Measurements from ENCODE around the gene ST6GAL1. TPM values are rescaled to one million over a fixed set of nuclear protein-coding genes. Genes with fewer than 3 reads are reported as not detected.

Gene ST6GAL1
- total and polyA plus RNA-seq, 2 donors: 19.9 to 27.1 TPM

DNA sequence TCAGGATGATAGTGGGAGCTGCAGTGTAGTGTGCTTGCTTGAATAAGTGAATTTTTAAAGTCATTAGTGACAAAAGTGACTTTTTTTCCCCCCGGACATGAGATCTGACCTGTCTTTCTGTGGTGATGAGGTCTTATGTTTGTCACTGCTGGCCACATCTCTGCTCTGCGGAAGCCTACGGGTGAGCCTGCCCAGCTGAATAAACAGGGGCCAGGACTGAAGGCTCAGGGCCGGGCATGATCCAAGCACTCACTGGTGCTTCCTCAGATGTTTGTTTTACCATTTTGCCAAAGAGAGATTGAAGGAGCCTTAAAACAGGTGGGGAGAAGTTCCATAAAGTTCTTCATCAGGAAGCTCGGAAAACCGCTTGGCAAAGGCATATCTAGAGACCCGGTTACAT lies 174.0 kb downstream of the ST6GAL1 start:
- no peak overlapping the region for H3K27ac ChIP-seq (ENCODE audit: low read depth)
- DNase-seq (ENCODE audit: extremely low spot score): no peak
- 94% methylated on average over 7 of the region's 7 CpGs for WGBS
- peaks cover 2% of the 10 kb centered on the region for H3K4me1 ChIP-seq (ENCODE audit: insufficient read depth)
- no peak overlapping the region for H3K4me3 ChIP-seq (ENCODE audit: low read depth, low read length)
- H3K36me3 ChIP-seq (ENCODE audit: insufficient read depth): no peaks in the 10 kb centered on the region

DNA sequence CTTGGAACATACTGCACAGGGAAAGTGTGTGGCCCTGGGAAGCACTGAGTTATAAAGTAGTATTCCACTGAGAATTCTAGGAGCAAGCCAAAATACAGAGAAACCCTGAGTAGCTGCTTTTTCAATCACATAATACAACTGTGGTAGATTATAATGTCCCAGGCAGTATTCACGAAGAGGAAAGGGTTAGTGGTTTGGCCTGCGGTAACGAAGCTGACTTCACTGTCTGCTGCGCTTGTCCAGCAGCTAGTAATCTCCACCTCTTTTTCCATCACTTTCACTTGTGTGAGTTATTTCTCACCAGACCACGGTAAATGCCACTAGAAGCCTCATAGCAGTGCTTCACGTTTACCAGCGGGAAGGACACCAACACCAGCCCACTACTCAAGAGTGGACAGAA lies 174.6 kb downstream of the ST6GAL1 start:
- 76% methylated on average over 7 of the region's 7 CpGs for WGBS
- peaks cover 2% of the 10 kb centered on the region for H3K4me1 ChIP-seq (ENCODE audit: insufficient read depth)
- no peak overlapping the region for H3K4me3 ChIP-seq (ENCODE audit: low read depth, low read length)
- no peaks in the 10 kb centered on the region for H3K36me3 ChIP-seq (ENCODE audit: insufficient read depth)
- DNase-seq (ENCODE audit: extremely low spot score): no peak
- no peak overlapping the region for H3K27ac ChIP-seq (ENCODE audit: low read depth)

DNA sequence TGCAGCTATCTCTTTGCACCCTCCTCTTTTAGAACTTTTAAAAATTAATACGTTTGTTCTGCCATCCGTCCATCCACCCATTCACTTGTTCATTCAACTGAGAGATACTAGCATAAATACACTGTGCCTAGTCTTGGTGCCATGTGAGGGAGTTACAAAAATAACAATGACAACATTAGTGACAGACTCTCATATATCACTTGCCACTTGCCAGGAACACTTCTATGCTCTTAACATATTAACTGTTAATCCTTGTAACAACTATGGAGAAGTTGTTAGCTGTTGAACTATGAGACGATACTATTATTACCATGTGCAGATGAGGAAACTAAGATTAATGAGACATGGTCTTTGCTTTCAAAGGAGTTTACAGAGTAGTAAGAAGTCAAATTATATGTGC lies 175.4 kb downstream of the ST6GAL1 start:
- H3K4me1 ChIP-seq (ENCODE audit: insufficient read depth): peaks cover 2% of the 10 kb centered on the region
- no peak overlapping the region for H3K27ac ChIP-seq (ENCODE audit: low read depth)
- H3K36me3 ChIP-seq (ENCODE audit: insufficient read depth): no peaks in the 10 kb centered on the region
- WGBS: 93% methylated on average over 3 of the region's 3 CpGs
- no peak for DNase-seq (ENCODE audit: extremely low spot score)
- no peak overlapping the region for H3K4me3 ChIP-seq (ENCODE audit: low read depth, low read length)

DNA sequence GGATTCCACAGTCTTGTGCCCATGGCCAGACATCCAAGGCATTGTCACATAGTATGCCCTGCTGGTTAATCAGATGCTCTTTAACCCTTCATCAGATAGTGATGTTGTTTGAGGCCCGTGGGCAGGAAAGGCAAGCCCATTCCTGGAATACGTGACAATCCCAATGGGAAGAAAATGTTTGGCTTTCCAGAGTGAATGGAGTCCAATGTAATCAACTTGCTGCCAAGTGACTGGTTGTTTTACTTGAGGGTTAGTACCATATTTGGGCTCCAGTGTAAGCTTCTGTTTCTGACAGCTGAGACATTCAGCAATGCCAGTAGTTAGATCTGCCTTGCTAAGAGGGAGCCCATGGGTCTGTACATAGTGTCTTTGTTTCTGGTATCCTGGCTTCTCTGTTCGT lies 177.7 kb downstream of the ST6GAL1 start:
- H3K4me1 ChIP-seq (ENCODE audit: insufficient read depth): no peaks in the 10 kb centered on the region

DNA sequence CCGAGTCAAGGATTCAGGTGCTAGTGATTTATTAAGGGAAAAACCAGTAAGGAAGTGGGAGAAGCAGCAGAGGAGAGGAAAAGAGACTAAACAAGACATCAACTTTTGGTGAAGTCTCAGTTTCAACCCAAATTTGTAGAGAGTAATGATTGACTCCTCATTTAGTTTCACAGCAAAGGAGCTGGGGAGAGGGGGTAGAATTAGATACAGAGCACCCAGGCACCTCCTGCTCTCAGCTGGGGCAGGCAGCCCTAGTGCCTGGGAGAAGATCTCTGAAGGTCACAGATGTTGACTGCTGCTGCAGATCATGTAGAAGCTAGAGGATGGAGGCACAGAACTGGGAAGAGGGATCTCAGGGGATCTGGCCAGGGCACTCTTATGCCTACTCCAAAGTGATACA lies 179.8 kb downstream of the ST6GAL1 start:
- DNase-seq (ENCODE audit: extremely low spot score): no peak
- Histone ChIP-seq H3K4me1 (ENCODE audit: insufficient read depth) (no peaks in the 10 kb centered on the region), H3K36me3 (ENCODE audit: insufficient read depth) (no peaks in the 10 kb centered on the region), H3K27ac (ENCODE audit: low read depth) (no peak overlapping the region), H3K4me3 (ENCODE audit: low read depth, low read length) (no peak overlapping the region)
- 85% methylated on average over 1 of the region's 1 CpG for WGBS

More for the DNA sequence above, 177.7 kb downstream of the ST6GAL1 start:
- Histone ChIP-seq H3K36me3 (ENCODE audit: insufficient read depth) (no peaks in the 10 kb centered on the region), H3K27ac (ENCODE audit: low read depth) (no peak overlapping the region), H3K4me3 (ENCODE audit: low read depth, low read length) (no peak overlapping the region)
- WGBS: 89% methylated on average over 3 of the region's 3 CpGs
- no peak for DNase-seq (ENCODE audit: extremely low spot score)

DNA sequence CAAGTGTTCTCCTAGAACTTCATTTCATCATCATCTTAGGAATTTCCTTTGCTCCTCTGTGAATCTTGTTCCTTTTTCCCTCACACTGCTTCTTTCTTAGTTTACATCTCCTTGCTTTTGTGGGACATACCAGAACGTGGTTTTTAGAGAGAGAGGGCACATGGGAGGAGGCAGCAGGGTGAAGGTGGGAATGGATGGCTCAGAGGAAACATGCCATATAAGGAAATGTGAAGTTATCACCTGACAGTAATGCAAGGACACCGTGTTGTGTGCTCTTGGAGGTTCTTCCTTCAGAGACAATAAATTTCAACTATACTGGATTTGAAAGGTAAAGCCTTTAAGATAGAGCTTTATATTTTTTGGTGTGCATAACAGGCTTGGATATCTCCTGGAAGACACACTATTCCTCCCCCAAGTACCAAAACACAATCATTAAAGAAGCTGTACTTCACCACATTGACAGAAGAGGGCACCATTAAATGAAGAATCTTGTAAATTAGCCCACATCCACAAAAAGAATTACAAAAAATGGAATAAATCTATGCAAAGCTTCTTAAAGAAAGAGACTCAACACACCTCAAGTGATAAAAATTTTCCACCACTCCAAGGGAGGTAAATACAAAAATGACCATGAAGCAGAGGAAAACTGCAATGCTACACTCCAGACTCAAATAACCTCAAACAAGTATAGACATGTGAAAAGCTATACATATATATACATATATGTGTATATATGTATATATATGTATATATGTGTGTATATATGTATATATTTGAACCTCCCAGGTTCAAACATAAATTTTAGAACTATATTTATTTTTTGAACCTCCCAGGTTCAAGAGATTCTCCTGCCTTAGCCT lies 182.8 kb downstream of the ST6GAL1 start:
- WGBS: 43% methylated on average over 2 of the region's 2 CpGs
- DNase-seq (ENCODE audit: extremely low spot score): no peak
- Histone ChIP-seq H3K4me1 (ENCODE audit: insufficient read depth) (no peaks in the 10 kb centered on the region), H3K27ac (ENCODE audit: low read depth) (no peak overlapping the region), H3K4me3 (ENCODE audit: low read depth, low read length) (no peak overlapping the region), H3K36me3 (ENCODE audit: insufficient read depth) (no peaks in the 10 kb centered on the region)

DNA sequence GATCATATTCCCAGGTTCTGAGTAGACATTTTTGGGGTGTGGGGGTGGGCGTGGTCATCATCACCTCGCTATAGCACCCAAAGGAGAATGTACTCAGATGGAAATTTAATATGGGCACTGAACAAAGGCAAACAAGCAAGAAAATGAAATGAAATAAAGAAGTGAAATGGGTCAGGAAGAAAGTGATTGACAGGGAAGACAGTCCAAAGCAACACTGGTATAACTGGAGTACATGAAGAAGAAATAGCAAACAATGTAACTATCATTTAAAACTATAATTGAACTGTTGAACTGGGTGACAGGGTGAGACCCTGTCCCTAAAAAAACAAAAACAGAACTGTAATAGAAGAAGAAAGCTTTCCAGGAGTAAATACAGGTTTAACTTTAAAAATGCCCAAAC lies 184.2 kb downstream of the ST6GAL1 start:
- H3K36me3 ChIP-seq (ENCODE audit: insufficient read depth): no peaks in the 10 kb centered on the region
- no peak overlapping the region for H3K4me3 ChIP-seq (ENCODE audit: low read depth, low read length)
- DNase-seq (ENCODE audit: extremely low spot score): no peak
- no peaks in the 10 kb centered on the region for H3K4me1 ChIP-seq (ENCODE audit: insufficient read depth)
- 97% methylated on average over 2 of the region's 2 CpGs for WGBS
- no peak overlapping the region for H3K27ac ChIP-seq (ENCODE audit: low read depth)

DNA sequence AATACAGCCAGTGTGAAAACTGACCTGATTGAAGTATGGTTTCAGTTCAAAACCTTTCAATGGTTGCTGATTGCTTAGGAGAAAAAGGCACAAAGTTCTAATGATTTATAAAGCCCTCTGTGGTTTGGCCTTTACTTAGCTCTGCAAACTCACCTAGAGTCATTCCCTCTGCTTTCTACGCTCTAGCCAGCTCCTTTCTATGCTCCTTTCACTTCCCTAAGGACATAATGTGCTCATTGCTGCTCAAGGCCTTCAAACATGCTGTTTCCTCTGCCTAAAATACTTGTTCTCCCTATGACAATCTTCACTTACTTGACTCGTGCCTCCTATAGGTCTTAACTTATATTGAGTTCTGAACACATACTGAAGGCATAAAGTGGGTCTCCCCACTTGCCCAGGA lies 190.0 kb downstream of the ST6GAL1 start:
- no peaks in the 10 kb centered on the region for H3K36me3 ChIP-seq (ENCODE audit: insufficient read depth)
- no peak overlapping the region for H3K27ac ChIP-seq (ENCODE audit: low read depth)
- H3K4me3 ChIP-seq (ENCODE audit: low read depth, low read length): no peak overlapping the region
- WGBS: 90% methylated on average over 2 of the region's 2 CpGs
- no peak for DNase-seq (ENCODE audit: extremely low spot score)
- no peaks in the 10 kb centered on the region for H3K4me1 ChIP-seq (ENCODE audit: insufficient read depth)

DNA sequence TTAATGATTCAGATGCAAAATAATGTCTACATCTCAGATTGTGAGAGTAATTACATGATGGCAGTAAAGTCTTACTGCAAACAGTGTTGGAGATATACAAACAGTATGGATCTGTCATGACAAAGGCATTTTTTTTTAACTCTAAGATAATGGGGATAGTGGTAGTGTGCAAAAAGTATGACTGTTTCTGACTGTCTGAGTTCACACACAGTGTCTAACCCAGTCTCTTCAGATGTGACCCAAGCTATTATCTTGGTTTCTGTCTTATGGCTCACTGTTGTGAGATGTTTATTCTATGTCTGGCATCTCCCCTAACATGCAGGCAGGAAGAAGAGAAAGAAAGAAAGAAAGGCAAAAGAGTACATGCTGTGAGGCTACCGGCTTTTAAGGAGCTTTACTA lies 191.9 kb downstream of the ST6GAL1 start:
- Histone ChIP-seq H3K36me3 (ENCODE audit: insufficient read depth) (no peaks in the 10 kb centered on the region), H3K27ac (ENCODE audit: low read depth) (no peak overlapping the region), H3K4me1 (ENCODE audit: insufficient read depth) (no peaks in the 10 kb centered on the region), H3K4me3 (ENCODE audit: low read depth, low read length) (no peak overlapping the region)
- WGBS: 87% methylated on average over 1 of the region's 1 CpG
- DNase-seq (ENCODE audit: extremely low spot score): no peak

DNA sequence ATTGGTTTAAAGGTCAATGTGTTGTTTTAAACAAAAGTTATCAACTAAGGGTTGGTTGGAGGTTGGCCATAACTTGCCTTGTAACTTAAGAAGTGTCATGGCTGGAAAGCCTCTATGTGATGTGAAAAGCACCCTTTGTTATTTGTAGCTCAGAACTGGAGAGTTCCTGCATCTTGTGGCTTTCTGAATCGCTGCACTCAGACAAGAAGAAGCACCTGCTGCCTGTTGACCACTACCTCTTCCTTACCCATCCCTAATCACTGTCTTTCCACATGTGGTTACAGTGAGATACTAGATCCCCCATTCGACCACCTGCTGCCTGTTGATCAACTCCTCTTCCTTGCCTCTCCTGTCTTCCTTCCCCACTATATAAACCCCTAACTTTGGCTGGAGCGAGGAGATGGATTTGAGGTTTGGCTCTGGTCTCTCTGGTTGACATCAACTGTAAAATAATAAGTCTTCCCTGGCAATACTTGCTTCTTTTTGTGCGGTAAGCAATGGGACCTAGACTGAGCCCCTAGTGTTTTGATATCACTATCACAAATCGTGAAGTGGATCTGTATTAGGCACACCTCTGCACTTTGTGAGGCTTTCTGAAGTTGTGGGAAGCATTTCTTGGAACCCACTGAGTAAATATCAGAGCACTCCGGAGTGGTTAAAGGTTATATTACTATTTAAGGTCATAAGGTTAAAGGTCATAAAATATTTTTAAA lies 195.1 kb downstream of the ST6GAL1 start:
- Histone ChIP-seq H3K4me1 (ENCODE audit: insufficient read depth) (no peaks in the 10 kb centered on the region), H3K4me3 (ENCODE audit: low read depth, low read length) (no peak overlapping the region), H3K27ac (ENCODE audit: low read depth) (no peak overlapping the region), H3K36me3 (ENCODE audit: insufficient read depth) (no peaks in the 10 kb centered on the region)
- 87% methylated on average over 6 of the region's 6 CpGs for WGBS
- no peak for DNase-seq (ENCODE audit: extremely low spot score)

Other genes starting within 250 kb of the ST6GAL1 start
- not detected for gene KNG1, start 213.2 kb upstream of the ST6GAL1 start, total RNA-seq
- 0.37 TPM for gene KNG1, start 213.2 kb upstream of the ST6GAL1 start, polyA plus RNA-seq
- 727 TPM for gene EIF4A2, start 146.9 kb upstream of the ST6GAL1 start, total RNA-seq
- gene EIF4A2, start 146.9 kb upstream of the ST6GAL1 start, polyA plus RNA-seq: 528 TPM
- gene RFC4, start 124.0 kb upstream of the ST6GAL1 start, total RNA-seq: 27.1 TPM
- gene RFC4, start 124.0 kb upstream of the ST6GAL1 start, polyA plus RNA-seq: 16.7 TPM
- 1.4 TPM for gene ADIPOQ, start 87.8 kb upstream of the ST6GAL1 start, total RNA-seq
- gene ADIPOQ, start 87.8 kb upstream of the ST6GAL1 start, polyA plus RNA-seq: 18.7 TPM
- gene RPL39L, start 209.0 kb downstream of the ST6GAL1 start, total RNA-seq: 10.7 TPM
- 21.2 TPM for gene RPL39L, start 209.0 kb downstream of the ST6GAL1 start, polyA plus RNA-seq

All from urinary bladder (tissue), 4 donors.